GOT3 (cell line): ENCODE results near the gene ABHD12.

ENCODE experiments used
- DNase-seq: peaks from one replicate; lab custom pipeline; 2025; ENCODE audit warnings: mixed read lengths; lab: John Stamatoyannopoulos, UW

The ABHD12 gene

GRCh38 chr20:25380945-25381614, 9.6 kb downstream of the ABHD12 start:
- no peak for DNase-seq

DNA sequence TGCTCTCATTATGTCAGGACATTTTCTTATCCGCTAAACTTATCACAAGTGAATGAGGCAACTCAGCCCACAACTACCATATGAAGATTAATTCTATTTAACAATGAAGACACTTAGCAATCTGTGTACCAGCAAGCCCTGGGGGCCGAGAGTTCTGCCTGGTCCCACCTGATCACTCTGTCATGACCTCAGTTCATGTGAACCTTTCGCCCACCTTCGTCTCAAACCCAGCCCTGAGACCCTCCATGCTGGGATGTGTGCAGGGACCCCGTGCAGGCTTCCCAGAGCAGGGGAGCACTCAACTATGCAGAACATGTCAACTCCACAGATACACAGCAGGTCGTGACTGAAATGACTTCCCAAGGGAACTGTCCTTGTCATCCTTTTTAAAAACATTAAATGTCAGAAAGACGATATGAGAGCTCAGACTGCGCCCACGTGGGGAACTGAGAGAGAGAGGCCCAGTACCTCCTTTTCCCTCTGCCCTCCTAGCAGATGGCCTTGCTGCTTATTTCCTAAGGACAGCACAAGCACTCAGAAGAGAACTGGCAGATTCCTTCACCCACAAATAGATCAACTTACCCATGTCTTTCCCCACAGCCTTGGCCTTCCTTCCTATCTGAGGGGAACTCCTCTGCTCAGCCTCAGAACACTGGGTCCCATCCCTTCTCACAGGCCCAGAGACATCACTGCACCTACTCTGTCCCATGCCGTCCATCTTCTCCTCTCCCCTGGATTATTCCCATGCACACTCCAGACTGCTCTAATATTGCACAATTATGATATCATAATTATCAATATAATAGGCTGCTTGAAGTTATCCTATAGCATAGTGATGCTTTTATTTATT, 11.5 kb downstream of the ABHD12 start:
- no peak for DNase-seq

DNA sequence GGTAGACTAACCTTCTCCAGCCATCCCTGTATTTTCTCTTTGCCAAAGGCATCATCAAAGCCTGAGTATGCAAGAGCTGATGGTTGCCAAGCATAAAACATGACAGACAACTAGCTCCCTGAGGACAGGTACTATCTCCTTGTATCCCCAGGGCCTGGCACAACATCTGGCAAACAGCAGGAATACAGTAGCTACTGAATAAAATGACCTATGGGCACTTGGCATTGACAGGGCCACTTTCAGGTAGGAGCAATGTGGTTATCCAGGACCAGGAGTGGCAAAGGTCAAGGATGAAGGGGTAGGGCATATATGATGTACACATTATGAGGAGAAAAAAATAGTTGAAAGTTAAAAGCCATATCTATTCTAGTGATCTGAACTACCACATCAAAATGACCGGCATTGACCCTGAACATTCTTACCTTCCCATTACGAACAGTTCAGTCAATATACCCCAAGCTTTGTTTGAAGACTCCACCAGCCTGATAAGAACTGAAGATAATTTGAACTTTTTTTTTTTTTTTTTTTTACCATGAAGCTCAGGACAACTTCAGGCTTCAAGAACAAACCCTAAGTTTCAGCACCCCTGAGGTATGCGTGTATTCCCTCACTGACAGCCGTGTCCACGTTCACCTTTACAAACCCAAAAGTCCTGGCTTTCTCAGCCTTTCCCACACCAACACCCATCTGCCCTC, 12.3 kb downstream of the ABHD12 start:
- no peak for DNase-seq

DNA sequence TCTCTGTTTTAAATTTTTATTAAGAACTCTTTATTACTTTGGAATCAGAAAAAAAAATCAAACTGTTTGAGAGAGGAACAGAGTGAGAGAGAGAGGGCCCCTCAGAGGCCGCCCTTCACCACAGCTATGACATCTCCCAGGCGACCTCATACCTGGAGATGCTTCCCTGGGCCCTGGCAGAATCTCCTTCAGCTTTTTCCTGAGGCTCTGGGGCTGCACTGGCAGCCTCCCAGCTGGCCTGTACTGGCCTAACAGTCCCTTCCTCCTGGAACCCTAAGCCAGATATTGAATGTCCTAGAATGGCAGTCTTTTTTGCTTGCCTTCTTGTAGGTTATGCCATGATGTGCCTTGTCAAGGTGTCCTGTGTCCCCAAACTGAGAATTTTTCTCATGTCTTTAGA, 13.7 kb downstream of the ABHD12 start:
- no peak for DNase-seq

DNA sequence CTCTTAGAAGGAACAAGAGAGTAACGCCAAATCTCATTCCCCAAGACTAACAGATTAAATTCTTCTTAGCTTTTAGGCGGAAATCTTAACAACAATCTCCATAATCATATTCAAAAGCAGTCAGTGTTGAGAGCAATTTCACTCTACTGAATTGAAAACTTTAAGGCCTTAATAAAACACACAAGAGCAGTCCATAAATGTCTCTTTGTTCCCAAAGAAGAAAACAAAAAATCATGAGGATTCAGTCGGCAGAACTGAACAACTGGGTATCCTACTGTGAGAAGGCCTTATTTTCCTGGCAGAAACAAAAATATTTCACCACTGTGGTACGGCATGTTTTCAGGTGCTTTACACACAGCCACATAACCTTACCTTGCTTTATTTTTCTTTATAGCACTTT, 14.4 kb downstream of the ABHD12 start:
- DNase-seq, result no peak

GRCh38 chr20:25374842-25375241, 15.8 kb downstream of the ABHD12 start:
- no peak for DNase-seq

DNA sequence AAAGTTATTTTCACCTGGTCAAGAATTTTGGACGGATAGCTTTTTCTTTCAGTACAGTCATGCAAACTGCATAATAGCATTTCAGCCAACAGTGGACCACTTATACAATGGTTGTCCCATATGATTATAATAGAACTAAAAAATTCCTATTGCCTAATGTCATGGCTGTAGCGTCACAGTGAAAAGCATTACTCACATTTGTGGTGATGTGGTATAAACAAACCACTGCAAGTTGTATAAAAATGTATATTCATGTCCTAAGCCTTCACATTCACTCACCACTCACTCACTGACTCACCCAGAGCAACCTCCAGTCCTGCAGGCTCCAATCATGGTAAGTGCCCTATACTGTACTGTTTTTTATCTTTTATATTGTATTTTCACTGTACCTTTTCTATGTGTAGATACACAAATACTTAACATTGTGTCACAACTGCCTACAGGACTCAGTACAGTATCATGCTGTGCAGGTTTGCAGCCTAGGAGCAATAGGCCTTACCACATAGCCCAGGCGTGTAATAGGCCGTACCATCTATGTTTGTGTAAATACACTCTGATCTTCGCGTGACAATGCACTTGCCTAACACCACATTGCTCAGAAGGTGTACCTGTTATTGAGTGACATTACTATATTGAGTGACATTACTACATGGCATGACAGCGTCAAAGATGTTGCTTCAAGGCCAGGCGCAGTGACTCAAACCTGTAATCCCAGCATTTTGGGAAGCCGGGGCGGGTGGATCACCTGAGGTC, 17.9 kb downstream of the ABHD12 start:
- no peak for DNase-seq

DNA sequence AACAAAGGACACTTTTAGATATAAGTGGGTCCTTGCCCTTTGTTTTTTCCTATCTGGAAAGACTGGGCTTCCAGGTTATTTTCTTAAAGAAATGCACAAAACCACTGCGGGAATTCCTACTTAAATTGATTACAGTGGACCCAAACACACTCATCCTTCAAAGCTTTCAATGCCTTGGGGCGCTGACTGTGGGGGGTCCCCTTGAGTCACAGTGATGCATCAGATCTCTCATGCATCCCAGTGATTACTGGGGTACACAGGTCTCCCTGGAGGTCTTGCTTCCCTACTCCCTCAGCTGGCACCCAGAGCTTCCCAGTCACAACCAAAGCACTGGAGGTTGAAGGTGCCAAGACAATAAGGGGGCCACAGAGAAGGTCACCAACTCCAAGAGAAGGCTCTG, 20.7 kb downstream of the ABHD12 start:
- DNase-seq, result no peak

- no peak for DNase-seq
These were observed 21.1 kb downstream of the ABHD12 start for GRCh38 chr20:25369529-25369928.

DNA sequence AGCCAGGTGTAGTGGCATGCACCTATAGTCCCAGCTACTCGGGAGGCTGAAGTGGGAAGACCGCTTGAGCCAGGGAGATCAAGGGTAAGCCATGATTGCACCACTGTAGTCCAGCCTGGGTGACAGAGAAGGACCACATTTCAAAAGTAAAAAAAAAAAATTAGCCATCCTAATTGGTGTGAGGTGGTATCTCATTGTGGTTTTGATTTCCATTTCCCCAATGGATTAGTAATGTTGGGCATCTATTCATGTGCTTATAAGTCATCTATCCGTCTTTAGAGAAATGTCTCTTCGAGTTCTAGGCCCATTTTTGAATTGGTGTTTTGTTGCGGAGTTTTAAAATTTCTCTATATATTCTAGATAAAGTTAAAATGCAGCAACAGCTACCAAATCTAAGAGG, 21.7 kb downstream of the ABHD12 start:
- DNase-seq, result no peak

DNA sequence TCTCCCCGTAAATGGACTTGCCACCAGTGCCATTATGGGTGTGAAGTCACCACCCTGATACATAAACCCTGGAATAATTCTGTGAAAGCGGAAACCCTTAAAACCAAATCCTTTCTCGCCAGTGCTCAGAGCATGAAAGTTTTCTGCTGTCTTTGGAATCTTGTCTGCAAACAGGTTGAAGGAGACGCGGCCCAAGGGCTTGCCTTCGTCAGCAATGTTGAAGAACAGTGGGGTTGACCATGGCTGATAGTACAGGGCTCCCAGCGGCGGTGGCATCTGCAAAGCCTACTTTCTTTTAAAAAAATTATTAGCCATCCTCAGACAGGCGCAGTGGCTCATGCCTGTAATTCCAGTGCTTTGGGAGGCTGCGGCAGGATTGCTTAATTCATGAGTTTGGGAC, 22.1 kb downstream of the ABHD12 start:
- no peak for DNase-seq

GRCh38 chr20:25364879-25365699, 25.5 kb downstream of the ABHD12 start:
- DNase-seq, result no peak

DNA sequence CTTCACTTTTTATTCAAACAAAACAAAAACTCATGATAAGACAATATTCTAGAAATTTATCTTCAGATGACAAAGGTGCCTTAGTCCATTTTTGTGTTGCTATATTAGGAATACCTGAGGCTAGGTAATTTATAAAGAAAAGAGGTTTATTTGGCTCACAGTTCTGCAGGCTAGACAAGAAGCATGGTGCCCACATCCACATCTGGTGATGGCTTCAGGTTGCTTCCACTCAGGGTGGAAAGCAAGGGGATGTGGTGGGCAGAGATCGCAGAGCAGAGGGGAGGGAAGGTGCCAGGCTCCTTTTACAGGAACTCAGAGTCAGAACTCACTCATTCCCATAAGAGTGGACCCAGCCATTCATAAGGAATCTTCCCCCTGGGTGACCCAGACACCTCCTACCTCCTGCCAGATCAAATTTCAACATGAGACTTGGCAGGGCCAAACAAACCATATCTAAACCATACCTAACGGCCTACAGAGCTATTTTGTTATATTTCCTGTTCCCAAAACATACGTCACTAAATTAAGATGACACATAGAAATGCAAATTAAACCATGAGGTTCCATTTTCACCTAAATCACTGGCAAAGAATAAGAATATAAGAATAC, 26.4 kb downstream of the ABHD12 start:
- no peak for DNase-seq

DNA sequence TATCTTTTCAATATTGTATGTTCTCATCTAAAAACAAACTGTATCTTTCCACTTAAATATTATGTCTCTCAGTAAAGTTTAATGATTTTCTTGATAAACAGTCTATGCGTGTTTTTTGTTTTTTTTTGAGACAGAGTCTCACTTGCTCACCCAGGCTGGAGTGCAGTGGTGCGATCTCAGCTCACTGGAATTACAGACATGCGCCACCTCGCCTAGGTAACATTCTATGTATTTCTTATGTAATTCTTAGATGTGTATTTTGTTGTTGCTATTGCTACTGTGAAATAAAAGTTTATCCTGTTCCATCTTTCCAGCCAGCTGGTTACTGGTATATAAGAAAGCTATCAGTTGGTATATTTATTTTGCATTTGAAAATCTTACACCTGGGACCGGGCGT, 29.4 kb downstream of the ABHD12 start:
- DNase-seq, result no peak

DNA sequence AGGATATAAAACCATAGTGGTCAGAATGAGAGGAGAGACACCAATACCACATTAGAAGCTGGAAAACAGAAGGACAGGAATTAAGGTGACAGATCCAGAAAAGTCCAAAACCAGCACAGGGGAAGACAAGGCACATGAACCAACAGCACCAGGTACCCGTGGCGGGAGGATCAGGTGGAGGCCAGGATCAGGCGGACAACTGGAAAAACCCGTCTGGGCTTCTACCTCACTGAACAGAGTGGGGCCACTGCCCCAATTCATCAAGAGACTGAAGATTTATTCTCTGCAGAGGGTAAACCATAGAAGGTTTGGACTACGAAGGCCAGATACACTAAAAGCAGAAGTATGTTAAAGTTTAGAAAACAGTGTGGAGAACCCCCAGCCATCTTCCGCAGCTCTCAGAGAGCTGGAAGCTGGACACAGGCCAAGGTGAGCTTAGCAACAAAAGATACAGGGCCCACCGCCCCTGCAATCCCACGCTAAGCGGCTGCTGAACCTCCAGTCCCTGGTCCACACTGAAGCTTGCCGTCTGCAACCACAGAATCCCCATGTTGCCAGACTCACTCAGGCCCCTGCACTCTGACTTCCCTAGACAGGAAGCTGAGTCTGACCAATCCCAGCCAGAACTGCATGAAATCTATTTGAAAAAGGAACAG, 29.9 kb downstream of the ABHD12 start:
- DNase-seq, result no peak

- no peak for DNase-seq
These were observed 34.2 kb downstream of the ABHD12 start for GRCh38 chr20:25356271-25356933.

- no peak for DNase-seq
These were observed 34.8 kb downstream of the ABHD12 start for GRCh38 chr20:25355866-25356265.

DNA sequence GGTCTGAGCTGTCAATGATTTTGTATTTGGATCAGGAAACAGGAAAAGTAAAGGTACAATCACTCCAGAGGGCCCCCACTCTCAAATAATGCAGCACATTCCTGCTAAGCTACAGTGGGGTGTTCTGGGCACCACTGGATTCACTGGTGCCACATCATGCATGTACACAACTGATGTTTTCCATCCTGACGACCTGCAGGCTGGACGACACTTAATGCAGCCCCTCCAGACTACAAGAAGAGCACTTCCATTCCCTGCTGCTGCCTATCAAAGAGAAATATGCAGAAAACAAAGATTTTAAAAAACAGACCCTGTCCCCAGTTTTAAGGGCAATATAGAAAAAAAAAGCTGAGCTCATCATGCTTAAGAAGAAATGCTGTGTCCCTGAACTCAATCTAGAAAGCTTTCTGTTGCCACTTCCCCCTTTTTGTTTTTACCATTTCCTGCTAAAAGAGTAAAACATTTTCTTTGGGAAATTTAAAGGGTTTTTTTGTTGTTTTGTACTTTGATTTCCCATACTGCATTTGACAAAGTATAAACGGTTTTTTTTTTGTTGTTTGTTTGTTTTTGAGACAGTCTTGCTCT, 35.5 kb downstream of the ABHD12 start:
- DNase-seq, result no peak
